Heart left ventricle (tissue), 16 donors: ENCODE data around the gene TEX261. TPM values are rescaled to one million over a fixed set of nuclear protein-coding genes. Genes with fewer than 3 reads are reported as not detected.

Experiments used
- ATAC-seq, 4 donors: fragments of 200-7000 bp; cut with Tn5 transposase; one replicate each; pipeline ENCODE4 v1.9.1; 2020 to 2022; ENCODE audit warnings: moderate library complexity in 4 of 4, mild to moderate bottlenecking in 3 of 4, moderate number of reproducible peaks in 1 of 4
- DNase-seq, 5 donors: peaks; one replicate each; pipeline ENCODE4 v3.0.0-alpha.2; 2020
- H3K27ac ChIP-seq, 12 donors: fragments of 200-600 bp; sonication (generic) in 4 of 12; one replicate each; pipeline versions ENCODE4 v1.5.0 to v1.8.0; 2016 to 2022; ENCODE audit warnings: mild to moderate bottlenecking in 2 of 12
- H3K27me3 ChIP-seq, 9 donors: fragments of 200-600 bp; sonication (generic) in 2 of 9; one replicate each; pipeline versions ENCODE4 v1.5.1 to v1.8.0; 2016 to 2022; ENCODE audit warnings: mild to moderate bottlenecking in 3 of 9
- H3K36me3 ChIP-seq, 9 donors: fragments of 200-600 bp; sonication (generic) in 2 of 9; one replicate each; pipeline versions ENCODE4 v1.5.0 to v1.8.0; 2018 to 2022; ENCODE audit warnings: mild to moderate bottlenecking in 2 of 9
- H3K4me1 ChIP-seq, 12 donors: fragments of 200-600 bp; sonication (generic) in 4 of 12; one replicate each; pipeline versions ENCODE4 v1.5.0 to v1.8.0; 2016 to 2022; ENCODE audit warnings: mild to moderate bottlenecking in 3 of 12
- H3K4me3 ChIP-seq, 12 donors: fragments of 200-600 bp; sonication (generic) in 4 of 12; one replicate each; pipeline versions ENCODE4 v1.5.0 to v1.8.0; 2017 to 2022; ENCODE audit warnings: mild to moderate bottlenecking in 9 of 12, moderate library complexity in 4 of 12
- H3K9me3 ChIP-seq, 12 donors: fragments of 200-600 bp; sonication (generic) in 4 of 12; one replicate each; pipeline versions ENCODE4 v1.5.0 to v1.8.0; 2016 to 2022; ENCODE audit warnings: mild to moderate bottlenecking in 1 of 12
- CTCF ChIP-seq, 12 donors: fragments of 200-600 bp; sonication (generic) in 4 of 12; IDR thresholded peaks; one replicate each; pipeline versions ENCODE4 v1.5.0 to v1.8.0; 2018 to 2022; ENCODE audit warnings: antibody characterized with exemption in 12 of 12, mild to moderate bottlenecking in 5 of 12
- POLR2A ChIP-seq, 2 donors: fragments of 450-650 bp; IDR thresholded peaks; one replicate each; pipeline ENCODE4 v1.6.1; 2017; ENCODE audit warnings: antibody characterized with exemption in 2 of 2, mild to moderate bottlenecking in 2 of 2, moderate library complexity in 2 of 2
- WGBS, 4 donors: extraction: QIAGEN DNeasy Blood & Tissue Kit in 2 of 4; methylation state at CpG; one replicate each; pipeline versions ENCODE4 v1.1.5 to v1.1.7; 2013 to 2018; 5-methylcytosine and 5-hydroxymethylcytosine counted together
- intact Hi-C, 10 donors: fragments of 100-400 bp; cut with DNase I; formaldehyde crosslinking; loops; one replicate each; pipeline versions ENCODE4 v1.11.1 to v1.14.2; 2022
- polyA plus RNA-seq, 2 donors: library from polyadenylated mRNA; stranded (reverse); fragments of 200-250 nt; gene quantifications; one replicate each; pipeline ENCODE4 v1.2.3, GENCODE V29; 2013
- total RNA-seq, 9 donors: library from RNA; depleted of rRNA in 2 of 9; stranded (reverse); fragments of >200 nt in 2 of 9; fragmentation: NEBNext Ultra II Directional in 3 of 9; extraction: Animal tissue kit (Norgen Biotek cat#: 25700) in 3 of 9; gene quantifications; one replicate each; pipeline versions ENCODE4 v1.1.0 to v1.2.4, GENCODE V29; 2016 to 2023
- donor health status: ischemic (EF 13 %, LVEDD 7.1; RV severe dilation, severe dysfunction).
- donor health status: healthy with polysubstance abuse.
- donor health status: DM: no; HTN: yes; CAD: no.
- donor health status: DM: no; HTN: no; CAD: no.
- donor health status: ischemic (EF 25% LVEDD 6.9; RV normal size, moderate dysfunction).
- donor health status: ischemic (EF 25% LVEDD 5.7; RV mildly dilated, moderate dysfunction).
- donor health status: healthy.
- donor health status: DM: yes; HTN: yes; CAD: no.
- donor health status: ischemic (EF 35%, LVEDD 5.7; RV mildly dilated, moderate dysfunction).
- donor health status: nonischemic (EF 11% LVEDD 7.7; RV severe dilation, severe dysfunction).
- donor health status: DM: yes; HTN: yes; CAD: no.
- donor health status: PGD.
- donor health status: ischemic (EF 29% LVEDD 5.4; RV normal size, mild dysfunction).
- donor health status: nonischemic (EF 23%, LVEDD 6.1; RV moderate dilation, normal function).

Gene TEX261
- total and polyA plus RNA-seq, 11 donors, result 29.2 to 69.3 (median 50.4) TPM

- Histone ChIP-seq H3K9me3 (no peaks in the 10 kb centered on the region), H3K4me3 (no peak overlapping the region), H3K27me3 (peaks cover 0 to 20% (median 0%) of the 10 kb centered on the region in 9 donors), H3K36me3 (no peaks in the 10 kb centered on the region), H3K27ac (no peak overlapping the region), H3K4me1 (peaks cover 0 to 10% (median 0%) of the 10 kb centered on the region in 12 donors)
- ATAC-seq (no peak), DNase-seq (no peak)
- TF ChIP-seq POLR2A (IDR thresholded peaks at IDR 0.05), result no peak
- no peak for TF ChIP-seq CTCF (IDR thresholded peaks at IDR 0.05)
- 73 to 77% (median 76%) methylated on average over 11 of the region's 11 CpGs for WGBS, 4 donors
- intact Hi-C loops, result loop anchor here (2.0 to 10.0 kb wide), 8 partner anchors 77 to 294 kb away; partner anchors contain the start of gene FIGLA (in 2 of the 10)
Observed at GRCh38 chr2:70949086-70949485, 45.6 kb downstream of the TEX261 start.

GRCh38 chr2:70948337-70949003 is 46.2 kb downstream of the TEX261 start:
- no peaks in the 10 kb centered on the region for H3K9me3 ChIP-seq
- peak overlapping the region in 9 of 12 donors; percentile 27 to 48 (median 34) for H3K4me3 ChIP-seq
- H3K36me3 ChIP-seq, result no peaks in the 10 kb centered on the region
- DNase-seq (peak; percentile 74 to 85 (median 76)), ATAC-seq (peak; percentile 58 to 98 (median 94))
- peaks cover 0 to 17% (median 0%) of the 10 kb centered on the region in 9 donors for H3K27me3 ChIP-seq
- H3K4me1 ChIP-seq, result peaks cover 0 to 10% (median 0%) of the 10 kb centered on the region in 12 donors
- no peak overlapping the region for H3K27ac ChIP-seq
- intact Hi-C loops, result loop anchor here (1.0 to 10.0 kb wide), 11 partner anchors 29 to 294 kb away; partner anchors contain the start of gene FIGLA (in 2 of the 10)
- WGBS, 4 donors, result 8 to 15% (median 12%) methylated on average over 19 to 27 of the region's 27 CpGs
- TF ChIP-seq POLR2A (IDR thresholded peaks at IDR 0.05) (no peak), CTCF (IDR thresholded peaks at IDR 0.05) (peak; percentile 76 to 96 (median 84))

- Histone ChIP-seq H3K27me3 (peaks cover 0 to 13% (median 0%) of the 10 kb centered on the region in 9 donors), H3K36me3 (no peaks in the 10 kb centered on the region), H3K4me1 (peaks cover 0 to 10% (median 0%) of the 10 kb centered on the region in 12 donors), H3K4me3 (peak overlapping the region in 6 of 12 donors; percentile 27 to 44 (median 35)), H3K9me3 (no peaks in the 10 kb centered on the region), H3K27ac (no peak overlapping the region)
- DNase-seq, result peak in 1 of 5 donors; percentile 1
- 51 to 57% (median 55%) methylated on average over 10 to 11 of the region's 11 CpGs for WGBS, 4 donors
- peak in 2 of 4 donors; percentile 12 to 17 for ATAC-seq
- intact Hi-C loops, result loop anchor here (1.0 to 10.0 kb wide), 12 partner anchors 30 to 293 kb away; partner anchors contain the start of gene FIGLA (in 2 of the 10)
- TF ChIP-seq CTCF (IDR thresholded peaks at IDR 0.05) (no peak), POLR2A (IDR thresholded peaks at IDR 0.05) (no peak)
Observed at GRCh38 chr2:70947556-70948184, 47.0 kb downstream of the TEX261 start.
